DOHH2 (cell line): ENCODE measurements around the gene TMEM92.

Experiments used
- H3F3A ChIP-seq: fragments of 200-600 bp; sonication (generic), shearing (Covaris generic); 2 replicates; pipeline ENCODE4 v1.6.0; 2016; ENCODE audit warnings: antibody characterized with exemption, mild to moderate bottlenecking; ENCODE audit not compliant: control insufficient read depth, insufficient read depth
- H3K27ac ChIP-seq: fragments of 200-600 bp; sonication (generic); 2 replicates; pipeline ENCODE4 v1.5.1; 2014; ENCODE audit warnings: low read depth, mild to moderate bottlenecking, low read length, moderate library complexity
- H3K27me3 ChIP-seq: fragments of 200-600 bp; sonication (generic); 2 replicates; pipeline ENCODE4 v1.6.1; 2014; ENCODE audit warnings: mild to moderate bottlenecking, low read length, mixed read lengths; ENCODE audit not compliant: control insufficient read depth
- H3K36me3 ChIP-seq: fragments of 200-600 bp; sonication (generic); 2 replicates; pipeline ENCODE4 v1.6.1; 2014; ENCODE audit warnings: mild to moderate bottlenecking, low read length, moderate library complexity, mixed read lengths; ENCODE audit not compliant: control insufficient read depth
- H3K4me1 ChIP-seq: fragments of 200-600 bp; sonication (generic); 2 replicates; pipeline ENCODE4 v1.6.1; 2014; ENCODE audit warnings: mild to moderate bottlenecking, low read length, mixed read lengths; ENCODE audit not compliant: control insufficient read depth
- H3K4me2 ChIP-seq: fragments of 200-600 bp; sonication (generic); 2 replicates; pipeline ENCODE4 v1.6.0; 2014; ENCODE audit warnings: mild to moderate bottlenecking, low read length, moderate library complexity
- H3K4me3 ChIP-seq: fragments of 200-600 bp; sonication (generic); 2 replicates; pipeline ENCODE4 v1.5.1; 2014; ENCODE audit warnings: mild to moderate bottlenecking, low read length, mixed read lengths
- H3K79me2 ChIP-seq: fragments of 200-600 bp; sonication (generic); 2 replicates; pipeline ENCODE4 v1.6.1; 2014; ENCODE audit warnings: mild to moderate bottlenecking, low read length, mixed read lengths; ENCODE audit not compliant: control insufficient read depth
- H3K9me2 ChIP-seq: fragments of 200-600 bp; sonication (generic); replicated peaks from 2 replicates; pipeline ENCODE4 v1.6.1; 2014; ENCODE audit warnings: mild to moderate bottlenecking, low read length, mixed read lengths; ENCODE audit not compliant: control insufficient read depth
- H3K9me3 ChIP-seq: fragments of 200-600 bp; sonication (generic); 2 replicates; pipeline ENCODE4 v1.6.1; 2014; ENCODE audit warnings: antibody characterized with exemption, low read length, mixed read lengths; ENCODE audit not compliant: control insufficient read depth, insufficient read depth
- H4K20me1 ChIP-seq: fragments of 200-600 bp; sonication (generic); 2 replicates; pipeline ENCODE4 v1.6.0; 2014; ENCODE audit warnings: low read depth, mild to moderate bottlenecking, antibody characterized with exemption, low read length, moderate library complexity; ENCODE audit not compliant: control insufficient read depth, insufficient read depth
- CTCF ChIP-seq: fragments of 200-600 bp; sonication (generic); IDR thresholded peaks from one replicate; pipeline ENCODE4 v1.5.1; 2014; ENCODE audit warnings: antibody characterized with exemption, mild to moderate bottlenecking, low read depth, low read length; ENCODE audit not compliant: poor library complexity, severe bottlenecking
- EZH2phosphoT487 ChIP-seq: fragments of 200-600 bp; sonication (generic); IDR thresholded peaks from 2 replicates; pipeline ENCODE4 v1.6.1; 2017; ENCODE audit warnings: borderline replicate concordance, mild to moderate bottlenecking, antibody characterized with exemption, low read length, moderate library complexity, mixed read lengths

The TMEM92 gene

GRCh38 chr17:50280801-50281441 is 6.7 kb downstream of the TMEM92 start:
- no peaks in the 10 kb centered on the region for H3K9me2 ChIP-seq
- no peaks in the 10 kb centered on the region for H3K36me3 ChIP-seq
- no peak for TF ChIP-seq CTCF
- TF ChIP-seq EZH2phosphoT487, result no peak
- H3K4me3 ChIP-seq, result no peak overlapping the region
- H3K27me3 ChIP-seq, result peaks cover 31% of the 10 kb centered on the region
- no peaks in the 10 kb centered on the region for H3K79me2 ChIP-seq
- H3K27ac ChIP-seq, result no peak overlapping the region
- no peaks in the 10 kb centered on the region for H3F3A ChIP-seq
- no peaks in the 10 kb centered on the region for H3K4me1 ChIP-seq
- no peaks in the 10 kb centered on the region for H3K9me3 ChIP-seq
- H3K4me2 ChIP-seq, result no peak overlapping the region
- H4K20me1 ChIP-seq, result no peaks in the 10 kb centered on the region

- Histone ChIP-seq H3K27ac (no peak overlapping the region), H3K4me2 (no peak overlapping the region), H3K79me2 (no peaks in the 10 kb centered on the region), H3K4me1 (no peaks in the 10 kb centered on the region), H3K27me3 (peaks cover 34% of the 10 kb centered on the region), H4K20me1 (no peaks in the 10 kb centered on the region), H3K9me3 (no peaks in the 10 kb centered on the region), H3K4me3 (no peak overlapping the region), H3F3A (no peaks in the 10 kb centered on the region), H3K36me3 (no peaks in the 10 kb centered on the region), H3K9me2 (no peaks in the 10 kb centered on the region)
- TF ChIP-seq EZH2phosphoT487 (no peak), CTCF (no peak)
These were observed 7.6 kb downstream of the TMEM92 start for GRCh38 chr17:50281739-50282401.

GRCh38 chr17:50283246-50283645 is 9.0 kb downstream of the TMEM92 start:
- no peaks in the 10 kb centered on the region for H3K79me2 ChIP-seq
- no peaks in the 10 kb centered on the region for H3K36me3 ChIP-seq
- H3K9me3 ChIP-seq, result no peaks in the 10 kb centered on the region
- H3K27me3 ChIP-seq, result peaks cover 23% of the 10 kb centered on the region
- no peaks in the 10 kb centered on the region for H3K9me2 ChIP-seq
- H3K4me1 ChIP-seq, result no peaks in the 10 kb centered on the region
- H3F3A ChIP-seq, result no peaks in the 10 kb centered on the region
- H3K4me3 ChIP-seq, result no peak overlapping the region
- no peak overlapping the region for H3K27ac ChIP-seq
- no peak for TF ChIP-seq CTCF
- no peak for TF ChIP-seq EZH2phosphoT487
- no peaks in the 10 kb centered on the region for H4K20me1 ChIP-seq
- no peak overlapping the region for H3K4me2 ChIP-seq
